HPDE6-E6E7 (cell line): ENCODE data around the gene SH3GLB2.
A peak's percentile ranks its signal among the peaks of the same experiment; 100 is the strongest.
"Not testable (repeated sequence)": the region's sequence is repeated elsewhere in the genome, so short reads cannot be mapped to it uniquely, and the experiment has no call there.

Experiments
- DNase-seq: peaks from one replicate; pipeline ENCODE4 v3.0.0; 2011; ENCODE audit warnings: missing footprints; ENCODE audit errors: extremely low spot score

SH3GLB2 gene

GRCh38 chr9:129022037-129022436, 6.1 kb downstream of the SH3GLB2 start:
- DNase-seq, result no peak

DNA sequence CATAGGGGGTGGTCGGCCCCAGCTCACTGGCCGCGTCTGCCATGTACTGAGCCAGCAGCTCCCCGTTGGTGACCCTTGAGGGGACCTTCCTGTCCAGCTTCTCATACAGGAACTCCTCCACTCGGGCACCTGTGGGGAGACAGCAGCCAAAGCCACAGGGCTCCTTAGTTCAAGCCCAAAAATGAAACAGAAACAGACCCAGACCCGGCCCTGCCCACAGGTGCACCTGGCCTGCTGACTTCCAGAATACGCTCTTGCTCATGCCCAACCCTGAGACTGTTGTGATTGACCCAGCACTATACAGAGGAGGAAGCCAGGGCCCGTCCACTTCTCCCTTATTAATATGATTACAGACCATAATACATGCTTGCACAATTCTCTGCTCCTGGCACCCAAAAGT, 7.0 kb downstream of the SH3GLB2 start:
- no peak for DNase-seq

DNA sequence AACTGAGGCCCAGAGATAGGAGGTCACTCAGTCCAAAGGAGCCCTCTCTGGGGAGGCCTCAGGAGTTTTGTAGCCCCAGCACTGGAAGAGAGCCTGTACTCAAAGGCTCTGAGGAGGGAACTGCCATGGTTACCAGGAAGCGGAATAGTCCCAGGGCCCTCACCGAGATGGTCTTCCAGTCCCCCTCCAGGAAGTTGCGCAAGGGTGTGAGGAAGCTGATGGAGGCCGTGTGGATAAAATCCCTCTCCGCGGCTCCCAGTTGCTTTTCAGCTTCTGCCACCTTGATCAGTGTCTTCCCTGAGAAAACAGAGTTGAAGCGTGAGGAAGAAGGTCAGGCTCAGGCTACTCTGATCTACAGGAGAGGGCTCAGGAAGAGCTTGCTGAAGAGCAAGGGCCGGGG, 13.5 kb downstream of the SH3GLB2 start:
- DNase-seq, result no peak

DNA sequence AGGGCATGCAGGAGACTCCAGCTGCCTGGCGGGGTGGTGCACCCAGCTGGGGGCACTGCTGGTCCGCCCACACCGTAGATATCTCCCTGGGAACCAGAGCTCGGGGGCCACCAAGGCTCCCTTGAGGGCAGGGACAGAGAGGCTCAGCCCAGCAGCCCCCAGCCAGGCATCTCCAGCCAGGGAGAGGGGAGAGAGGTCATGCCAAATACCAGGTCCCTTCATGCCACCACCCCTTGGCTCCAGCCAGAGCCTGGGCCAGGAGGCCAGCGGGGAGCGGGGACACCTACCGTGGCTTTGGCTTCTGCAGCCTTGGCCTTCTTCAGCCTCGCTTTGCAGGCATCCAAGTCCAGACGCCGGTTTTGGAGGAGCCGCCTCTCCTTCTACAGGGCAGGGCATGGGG, 14.0 kb downstream of the SH3GLB2 start:
- no peak for DNase-seq

DNA sequence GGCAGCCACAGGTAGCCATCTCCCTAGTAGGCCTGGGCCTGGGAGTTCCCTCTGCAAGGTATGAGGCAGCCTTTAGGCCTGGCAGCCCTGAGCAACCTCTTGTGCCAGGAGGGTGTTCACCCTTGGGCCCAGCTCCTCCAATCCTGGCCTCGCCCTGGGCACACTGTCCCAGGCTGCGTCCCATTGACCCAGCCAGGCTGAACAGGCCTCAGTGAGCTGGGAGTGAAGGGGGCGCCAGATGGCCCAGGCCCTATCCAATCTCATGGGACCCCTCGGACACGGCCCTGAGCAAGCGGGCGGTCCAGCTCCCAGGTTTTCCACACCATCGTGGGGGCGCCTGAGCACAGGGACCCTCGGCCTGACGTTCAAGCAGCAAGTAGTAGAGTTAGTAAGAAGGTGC, 14.5 kb downstream of the SH3GLB2 start:
- DNase-seq, result no peak

DNA sequence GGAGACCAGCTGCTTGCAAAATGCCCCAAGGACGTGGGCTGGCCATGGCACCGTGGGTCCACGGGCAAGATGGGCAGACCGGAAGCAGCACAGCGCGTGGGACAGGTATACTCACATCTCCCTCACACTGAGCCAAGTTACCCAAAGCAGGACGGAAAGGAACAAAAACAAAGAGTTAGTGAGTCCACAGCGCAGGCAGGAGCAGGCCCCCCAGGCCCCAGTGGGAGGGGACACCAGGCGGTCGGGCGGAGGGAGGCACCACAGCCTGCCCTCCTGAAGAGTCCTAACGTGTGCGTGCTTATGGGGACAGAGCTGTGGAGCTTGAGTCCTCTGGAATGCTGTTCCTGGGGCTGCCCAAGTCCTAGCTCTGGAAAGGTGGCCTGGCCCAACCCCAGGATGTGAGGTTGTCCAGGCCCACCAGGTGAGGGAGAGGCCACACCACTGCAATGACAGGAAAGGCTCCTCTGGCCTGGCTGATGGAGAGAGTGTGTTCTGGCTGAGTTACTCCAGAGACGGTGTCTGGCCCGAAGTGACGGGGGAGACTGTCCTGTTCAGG, 15.2 kb downstream of the SH3GLB2 start:
- DNase-seq, result no peak

- DNase-seq, result no peak
These were observed 15.8 kb downstream of the SH3GLB2 start for GRCh38 chr9:129012343-129012742.

- no peak for DNase-seq
These were observed 16.4 kb downstream of the SH3GLB2 start for GRCh38 chr9:129011761-129012181.

DNA sequence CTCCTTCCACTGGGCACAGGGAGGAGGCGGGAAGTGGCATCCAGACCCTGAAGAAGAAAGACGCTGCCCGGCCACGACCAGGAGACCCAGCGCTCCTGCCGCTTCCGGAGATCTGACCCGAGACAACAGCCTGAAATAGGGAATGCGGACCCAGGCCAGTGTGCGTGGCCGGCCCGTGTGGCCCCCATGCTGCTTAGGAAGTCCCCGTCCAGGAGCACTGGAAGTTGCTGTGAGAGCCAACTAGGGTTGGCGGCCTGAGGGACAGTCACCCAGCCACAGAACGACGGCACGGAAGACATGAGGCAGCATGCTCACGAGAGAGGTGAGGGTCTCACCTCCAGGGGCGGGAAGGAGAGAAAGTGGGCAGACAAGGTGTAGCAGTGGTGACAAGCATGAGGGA, 17.0 kb downstream of the SH3GLB2 start:
- no peak for DNase-seq

- DNase-seq, result no peak
These were observed 17.7 kb downstream of the SH3GLB2 start for GRCh38 chr9:129010267-129010975.

- DNase-seq, result no peak
These were observed 18.5 kb downstream of the SH3GLB2 start for GRCh38 chr9:129009584-129010141.

GRCh38 chr9:129008986-129009583, 19.0 kb downstream of the SH3GLB2 start:
- no peak for DNase-seq

- no peak for DNase-seq
These were observed 19.6 kb downstream of the SH3GLB2 start for GRCh38 chr9:129008469-129008965.

DNA sequence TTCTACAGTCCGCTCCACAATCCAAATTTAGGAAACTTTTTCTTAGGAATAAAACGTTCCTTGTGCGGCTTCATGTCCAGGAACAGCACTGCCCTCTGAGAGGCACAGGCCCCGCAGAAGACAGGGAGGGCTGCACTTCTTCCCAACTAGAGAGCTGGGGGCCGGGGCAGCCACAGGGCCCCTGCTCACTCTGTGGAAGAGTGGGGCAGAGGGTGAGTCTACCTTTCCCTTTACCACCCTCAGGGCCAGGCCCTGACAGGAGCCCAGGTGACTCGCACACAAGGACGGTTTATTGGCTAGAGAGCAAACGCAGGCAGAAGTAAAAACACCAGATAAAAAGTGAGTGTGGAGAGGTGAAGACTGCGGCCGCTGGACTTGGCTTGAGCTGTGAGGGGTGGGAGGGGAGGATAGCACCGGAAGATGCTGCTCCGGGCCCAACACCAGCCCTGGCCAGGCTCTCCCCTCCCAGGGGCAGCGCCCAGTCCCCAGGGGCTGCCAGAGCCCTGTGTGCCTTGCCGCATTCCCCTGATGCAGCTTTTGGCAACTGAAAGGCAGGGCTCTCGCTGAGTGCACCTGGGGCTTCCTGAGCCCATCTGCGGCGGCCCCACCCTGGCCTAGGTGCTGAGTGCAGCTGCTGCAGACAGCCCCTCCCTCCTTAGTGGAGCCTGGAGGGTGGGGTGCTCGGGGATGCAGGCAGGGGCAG, 20.2 kb downstream of the SH3GLB2 start:
- no peak for DNase-seq

DNA sequence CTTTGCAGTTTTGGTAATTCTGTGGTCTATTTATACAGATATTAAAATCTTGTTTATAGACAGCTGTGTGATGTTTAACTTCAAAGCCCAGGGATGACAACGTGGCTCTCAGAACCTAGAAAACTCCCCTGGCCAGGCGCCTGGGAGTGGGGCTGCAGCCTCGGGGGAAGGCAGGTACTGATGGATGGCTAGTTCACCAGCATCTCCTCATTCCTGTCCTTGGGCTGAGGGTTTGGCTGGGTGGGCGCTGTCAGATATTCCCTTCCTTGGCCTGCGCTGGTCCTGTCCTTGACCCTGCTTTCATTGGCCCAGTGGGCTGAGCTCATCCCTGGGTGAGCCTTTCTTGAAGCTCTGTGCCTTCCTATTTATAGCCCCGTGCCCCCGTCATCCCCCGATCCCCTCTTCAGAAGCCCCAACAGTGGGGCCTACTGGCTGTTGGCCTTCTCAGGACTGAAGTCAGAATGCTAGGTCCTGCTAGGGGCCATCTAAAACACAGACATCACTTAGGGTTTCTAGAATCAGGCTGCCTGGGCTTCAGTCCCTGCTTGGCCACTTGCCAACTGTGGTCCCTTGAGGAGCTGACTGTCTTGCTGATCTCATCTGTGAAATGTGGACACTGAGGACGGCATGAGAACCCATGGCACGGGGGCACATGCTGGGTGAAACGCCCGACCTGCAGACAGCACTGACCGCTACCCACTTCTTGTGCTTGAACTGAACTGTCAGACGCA, 20.9 kb downstream of the SH3GLB2 start:
- DNase-seq, result no peak

DNA sequence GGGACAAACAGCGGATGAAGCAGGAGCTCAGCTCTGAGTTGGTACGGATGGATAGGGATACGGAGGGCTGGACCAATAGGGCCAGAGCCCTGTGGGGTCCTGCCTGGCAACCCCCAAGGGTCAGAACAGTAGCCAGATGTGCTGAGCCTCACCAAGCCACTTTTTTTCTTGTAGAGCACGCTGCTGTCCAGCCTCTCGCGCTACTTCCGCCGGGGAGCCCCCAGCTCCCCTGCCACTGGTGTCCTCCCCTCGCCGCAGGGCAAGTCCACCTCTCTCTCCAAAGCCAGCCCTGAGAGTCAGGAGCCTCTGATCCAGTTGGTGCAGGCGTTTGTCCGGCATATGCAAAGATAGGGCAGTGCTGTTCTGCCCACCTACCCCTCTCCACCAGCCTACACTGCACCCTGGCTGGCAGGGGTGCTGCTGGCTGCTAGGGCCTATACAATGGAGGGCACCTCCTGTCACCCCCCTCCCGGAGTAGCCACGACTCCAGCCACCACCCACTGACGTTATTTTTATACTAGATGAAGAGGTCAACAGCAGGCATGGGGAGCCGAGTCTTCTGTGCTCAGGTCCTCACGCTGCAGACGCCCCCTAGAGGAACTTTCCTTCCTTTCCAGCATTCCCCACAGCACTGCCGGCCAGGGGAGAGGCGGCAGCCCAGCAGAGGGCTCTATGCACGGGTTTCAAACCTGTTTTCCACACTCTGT, 21.6 kb downstream of the SH3GLB2 start:
- DNase-seq, result peak; percentile 73

DNA sequence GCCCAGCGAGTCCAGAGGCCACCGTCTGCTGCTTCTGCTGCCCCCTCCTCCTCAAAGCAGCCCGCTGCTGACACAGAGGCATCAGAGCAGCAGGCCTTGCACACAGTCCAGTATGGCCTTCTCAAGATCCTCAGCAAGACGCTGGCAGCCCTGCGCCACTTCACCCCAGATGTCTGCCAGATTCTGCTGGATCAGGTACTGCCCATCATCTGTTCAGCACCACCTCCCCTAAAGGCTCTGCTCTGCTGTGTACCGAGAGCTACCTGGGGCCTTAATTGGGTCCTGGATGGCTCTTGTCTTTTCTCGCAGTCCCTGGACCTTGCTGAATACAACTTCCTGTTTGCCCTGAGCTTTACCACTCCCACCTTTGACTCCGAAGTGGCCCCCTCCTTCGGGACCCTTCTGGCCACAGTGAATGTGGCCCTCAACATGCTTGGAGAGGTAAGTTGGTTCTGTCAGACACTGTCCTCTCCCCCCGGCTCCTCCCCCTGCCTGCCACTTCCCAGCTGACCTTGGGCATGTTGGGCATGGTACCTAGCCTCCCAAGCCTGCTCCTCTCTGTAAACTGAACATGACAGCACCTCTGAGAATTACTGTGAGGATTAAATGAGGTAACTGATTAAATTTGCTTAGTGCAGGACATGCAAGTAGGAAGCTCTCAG, 22.7 kb downstream of the SH3GLB2 start:
- DNase-seq, result no peak

DNA sequence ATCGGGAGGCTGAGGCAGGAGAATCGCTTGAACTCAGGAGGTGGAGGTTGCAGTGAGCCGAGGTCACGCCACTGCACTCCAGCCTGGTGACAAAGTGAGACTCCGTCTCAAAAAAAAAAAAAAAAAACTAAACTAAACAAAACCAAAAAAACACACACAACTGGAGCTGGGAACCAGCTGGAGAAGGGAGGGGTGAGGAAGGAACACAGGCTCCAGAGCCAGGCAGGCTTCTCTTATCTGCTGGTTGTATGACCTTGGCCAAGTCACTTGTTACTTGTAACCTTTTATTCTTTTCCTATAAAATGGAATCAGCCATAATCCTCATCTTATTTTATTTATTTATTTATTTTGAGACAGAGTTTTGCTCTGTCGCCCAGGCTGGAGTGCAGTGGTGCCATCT, 24.0 kb downstream of the SH3GLB2 start:
- not testable (repeated sequence) for DNase-seq

DNA sequence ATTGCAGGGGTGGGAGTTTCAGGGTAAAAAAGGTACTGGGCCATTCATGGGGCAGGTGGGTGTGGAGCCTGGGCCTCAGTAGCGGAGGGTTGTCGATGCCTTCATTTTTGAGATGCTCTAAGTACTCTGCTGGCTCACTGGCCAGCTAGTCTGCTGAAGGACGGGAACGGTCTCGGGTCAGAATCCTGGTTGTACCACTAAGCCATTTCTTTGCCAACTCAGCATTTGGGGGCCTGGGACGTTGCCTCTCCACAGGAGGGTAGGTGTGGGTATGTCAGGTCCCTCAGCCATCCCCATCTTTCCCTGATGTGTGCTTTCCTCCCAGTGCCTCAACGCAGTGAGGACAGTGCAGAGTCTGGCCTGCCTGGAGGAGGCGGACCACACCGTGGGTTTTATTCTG, 25.1 kb downstream of the SH3GLB2 start:
- DNase-seq, result no peak
